GM19238 (cell line): ENCODE data around the gene SAMSN1.

Experiments
- DNase-seq: peaks from one replicate; pipeline ENCODE4 v3.0.0; 2011; ENCODE audit warnings: low spot score; ENCODE audit not compliant: insufficient read length

The SAMSN1 gene

DNA sequence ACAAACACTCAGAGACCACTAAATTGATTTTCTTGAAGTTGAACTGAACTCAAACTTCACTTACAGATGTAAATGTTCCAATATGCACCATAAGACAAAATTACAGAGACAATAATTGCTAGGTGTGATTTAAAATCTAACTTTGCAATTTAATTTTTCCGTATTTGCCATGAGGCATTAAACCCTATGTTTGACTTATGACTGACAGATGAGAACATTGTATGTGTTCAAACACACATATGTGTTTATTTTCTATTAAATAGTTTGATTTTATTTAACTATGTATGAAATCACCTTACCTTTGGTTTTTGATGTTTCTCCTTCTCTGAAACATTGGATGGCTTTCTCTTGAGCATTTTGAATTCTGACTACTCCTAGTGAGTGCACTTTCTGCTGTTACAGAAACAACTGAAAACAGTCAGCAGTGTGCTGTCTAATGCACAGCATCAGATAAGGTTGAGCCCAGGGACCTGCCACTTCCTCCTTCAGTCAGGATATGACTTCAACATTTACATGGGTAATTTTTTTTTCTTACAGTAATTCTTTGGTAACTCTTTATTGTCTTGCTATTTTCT lies at the start of gene SAMSN1:
Gene SAMSN1 (minus strand): TSS at position 410 of the 575 bp plus-strand sequence. CDS start 54 bp downstream, at position 356.
- no peak for DNase-seq

DNA sequence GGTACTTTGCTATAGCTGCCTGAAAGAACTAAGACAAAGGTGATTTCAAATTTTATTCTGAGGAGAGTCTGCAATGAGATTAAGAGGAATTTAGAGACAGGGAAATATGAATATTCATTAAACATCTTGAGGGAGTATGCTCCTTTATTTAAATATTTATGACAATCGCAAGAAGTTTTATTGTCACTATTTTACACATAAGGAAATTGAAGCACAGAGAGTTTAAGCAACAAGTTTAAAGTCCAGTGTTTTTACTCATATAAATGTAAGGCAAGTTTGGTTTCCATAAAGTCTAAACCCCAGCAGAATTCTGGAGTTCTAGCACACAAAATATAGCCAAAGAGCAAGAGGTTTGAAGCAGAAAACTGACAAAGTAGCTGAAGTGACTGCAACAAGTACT lies 49.3 kb upstream of the SAMSN1 start:
- no peak for DNase-seq

DNA sequence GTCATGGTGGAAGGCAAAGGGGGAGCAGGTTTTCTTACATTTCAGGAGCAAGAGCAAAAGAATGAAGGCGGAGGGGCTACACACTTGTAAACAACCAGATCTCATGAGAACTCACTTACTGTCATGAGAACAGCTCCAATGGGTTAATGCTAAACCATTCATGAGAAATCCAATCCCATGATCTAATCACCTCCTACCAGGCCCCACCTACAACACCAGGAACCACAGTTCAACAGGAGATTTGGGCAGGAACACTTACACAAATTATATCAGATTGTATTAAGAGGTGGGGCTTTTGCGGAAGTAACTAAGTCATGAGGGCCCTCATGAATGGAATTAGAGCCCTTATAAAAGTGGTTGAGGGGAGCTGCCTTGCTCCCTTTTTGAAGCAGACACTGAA lies 48.9 kb upstream of the SAMSN1 start:
- no peak for DNase-seq

DNA sequence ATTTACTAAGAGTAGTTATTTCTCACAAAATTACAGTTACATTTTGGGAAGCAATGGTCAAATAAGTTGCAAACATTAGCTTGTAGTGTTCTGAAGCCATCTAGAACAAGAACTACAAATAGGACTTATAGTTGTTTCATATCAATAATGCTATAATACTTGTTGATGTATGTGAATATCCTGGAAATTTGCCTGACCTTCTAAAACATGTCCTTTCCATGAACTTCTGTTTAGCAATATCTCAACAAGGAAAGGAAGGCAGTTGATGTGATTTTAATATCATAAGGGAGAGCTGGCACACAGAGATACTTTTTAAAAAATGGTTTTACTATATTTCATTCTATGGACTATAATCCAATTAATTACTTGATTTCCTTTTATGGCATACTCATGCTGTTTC lies 47.1 kb upstream of the SAMSN1 start:
- no peak for DNase-seq

- DNase-seq = no peak
These were observed 46.3 kb upstream of the SAMSN1 start for GRCh38 chr21:14592296-14593000.

DNA sequence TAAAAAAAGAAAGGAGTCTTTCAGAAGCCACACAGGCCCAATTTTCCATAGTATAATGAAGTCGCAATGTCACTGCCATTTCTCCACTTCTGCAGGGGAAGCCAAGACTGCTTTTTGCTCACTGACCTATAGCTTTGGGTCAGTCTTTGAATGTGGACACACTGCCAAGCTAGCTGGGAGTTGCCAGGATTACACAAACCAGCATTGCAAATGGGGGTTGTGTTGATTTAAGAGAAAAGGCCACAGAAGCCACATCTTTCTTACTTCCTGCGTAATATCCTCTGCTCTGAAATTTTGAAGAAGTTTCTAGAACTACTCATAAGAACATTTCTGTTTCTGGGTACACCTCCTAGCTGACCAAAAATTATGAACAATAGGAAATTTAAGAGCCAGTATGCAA lies 45.8 kb upstream of the SAMSN1 start:
- DNase-seq = no peak

DNA sequence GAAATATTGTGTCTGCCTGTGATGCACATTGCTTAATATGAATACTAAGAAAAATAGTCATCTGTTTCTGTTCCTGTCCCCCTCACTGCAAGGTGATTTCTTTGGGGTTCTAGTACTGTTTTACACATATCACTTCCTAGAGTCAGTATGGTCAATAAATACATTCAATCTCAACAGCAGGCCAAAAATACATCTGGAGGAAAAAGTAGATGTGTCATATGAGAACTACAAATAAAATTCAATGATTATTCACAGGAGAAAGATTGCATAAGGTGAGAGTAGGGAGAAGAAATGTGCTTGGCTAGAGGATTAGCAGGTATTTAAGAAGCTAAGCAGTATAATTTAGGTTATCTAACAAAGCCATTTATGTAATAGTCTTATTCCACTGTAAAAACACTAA lies 45.3 kb upstream of the SAMSN1 start:
- DNase-seq = no peak

DNA sequence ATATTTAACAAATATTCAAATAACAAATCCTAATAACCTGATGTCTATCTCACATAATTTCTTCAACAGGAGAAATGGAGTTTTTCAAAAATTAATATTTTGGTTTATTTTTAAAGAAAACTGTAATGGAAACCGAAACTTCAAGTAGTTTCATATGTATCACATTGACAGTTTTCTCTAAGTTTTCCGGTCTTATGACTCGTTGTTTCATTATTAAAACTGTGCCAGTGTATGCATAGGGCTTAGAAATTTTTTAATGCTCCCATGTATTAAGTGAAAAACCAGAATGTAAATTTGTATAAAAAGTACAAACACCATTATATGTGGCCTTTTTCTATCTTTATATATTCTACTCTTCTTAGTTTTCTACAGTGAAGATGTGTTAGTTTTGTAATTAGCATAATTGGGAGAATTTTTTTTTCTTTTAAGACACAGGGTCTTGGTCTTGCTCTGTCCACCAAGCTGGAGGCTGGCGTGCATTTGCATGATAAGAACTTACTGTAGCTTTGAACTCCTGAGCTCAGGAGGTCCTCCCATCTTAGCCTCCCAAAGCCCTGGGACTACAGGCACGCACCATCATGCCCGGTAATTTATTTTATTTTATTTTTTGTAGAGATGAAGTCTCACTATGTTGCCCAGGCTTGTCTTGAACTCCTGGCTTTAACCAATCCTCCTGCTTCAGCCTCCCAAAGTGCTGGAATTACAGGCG lies 43.9 kb upstream of the SAMSN1 start:
- peak; percentile 1 for DNase-seq

- DNase-seq = no peak
These were observed 41.2 kb upstream of the SAMSN1 start for GRCh38 chr21:14587266-14587665.

GRCh38 chr21:14585122-14585521 lies 39.0 kb upstream of the SAMSN1 start:
- DNase-seq = no peak

- DNase-seq = no peak
These were observed 38.4 kb upstream of the SAMSN1 start for GRCh38 chr21:14584357-14585095.

GRCh38 chr21:14583629-14584255 lies 37.6 kb upstream of the SAMSN1 start:
- DNase-seq = no peak

GRCh38 chr21:14582934-14583628 lies 37.0 kb upstream of the SAMSN1 start:
- DNase-seq = no peak

DNA sequence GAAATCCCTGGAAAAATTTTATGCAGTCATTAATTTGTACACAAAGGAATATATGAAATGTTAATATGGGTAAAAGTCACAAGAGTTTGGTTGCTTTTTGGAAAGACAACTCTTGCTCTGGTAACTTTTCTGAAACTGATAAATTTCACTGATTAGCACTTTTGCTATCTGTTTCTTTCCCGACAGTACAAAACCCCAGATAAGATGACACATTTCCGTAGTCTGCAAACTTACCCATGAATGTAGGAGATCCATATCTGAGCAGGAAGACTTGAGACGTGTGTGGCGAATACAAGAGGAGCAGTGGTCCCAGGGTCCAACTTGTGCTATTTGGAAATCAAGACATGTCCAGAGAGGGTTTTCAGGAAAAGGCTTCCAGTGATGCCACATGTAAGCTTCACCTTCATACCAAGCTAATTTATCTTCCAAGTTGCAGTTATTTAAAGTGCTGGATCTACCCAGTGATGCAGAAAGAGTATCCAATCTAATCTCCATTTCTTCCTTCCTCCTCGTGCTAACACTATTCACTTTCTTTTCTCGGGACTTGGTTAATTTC lies 35.9 kb upstream of the SAMSN1 start:
- no peak for DNase-seq

DNA sequence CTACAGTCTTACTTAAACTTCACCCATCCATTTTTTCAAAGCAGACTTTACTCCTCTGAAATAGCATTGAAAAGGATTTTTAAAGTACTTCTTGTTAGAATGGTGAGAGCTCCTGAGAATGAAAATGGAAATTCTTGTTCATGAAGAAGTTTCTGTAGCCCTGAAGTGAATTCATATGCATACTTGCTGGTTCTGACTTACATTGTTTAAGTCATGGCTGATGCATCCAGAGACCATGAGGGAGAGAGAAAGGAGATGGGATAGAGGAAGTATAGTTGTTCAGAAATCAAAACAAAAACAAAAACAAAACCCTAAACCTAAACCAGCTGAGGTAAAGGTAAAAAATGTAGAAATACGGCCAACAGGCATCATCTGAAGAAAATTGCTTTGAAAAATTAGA lies 27.1 kb upstream of the SAMSN1 start:
- DNase-seq = no peak

DNA sequence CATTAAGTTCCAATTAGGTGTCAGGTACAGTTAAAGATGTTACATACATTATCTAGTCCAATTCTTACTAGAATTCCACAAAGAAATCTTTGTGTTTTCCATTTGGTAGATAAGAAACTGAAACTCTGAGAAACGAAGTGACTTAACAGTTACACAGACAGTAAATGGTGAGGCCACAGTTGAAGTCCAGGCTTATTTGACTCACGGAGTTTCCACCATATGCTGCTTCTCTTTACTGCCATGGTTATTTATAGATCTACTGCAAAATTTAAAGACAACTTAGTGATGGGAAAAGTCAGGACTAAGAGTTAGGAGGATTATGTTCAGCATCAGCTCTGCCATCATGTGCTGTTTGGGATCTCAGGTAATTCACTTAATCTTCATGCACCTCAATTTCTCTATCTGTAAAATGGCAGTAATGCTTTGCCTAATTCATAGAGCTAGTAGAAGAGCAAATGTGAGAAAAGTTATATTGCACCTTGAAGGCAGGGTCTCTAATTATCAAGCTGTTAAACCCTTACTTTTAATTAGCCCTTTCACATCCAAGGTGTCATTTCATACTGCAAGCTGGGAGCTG lies 26.2 kb upstream of the SAMSN1 start:
- no peak for DNase-seq

DNA sequence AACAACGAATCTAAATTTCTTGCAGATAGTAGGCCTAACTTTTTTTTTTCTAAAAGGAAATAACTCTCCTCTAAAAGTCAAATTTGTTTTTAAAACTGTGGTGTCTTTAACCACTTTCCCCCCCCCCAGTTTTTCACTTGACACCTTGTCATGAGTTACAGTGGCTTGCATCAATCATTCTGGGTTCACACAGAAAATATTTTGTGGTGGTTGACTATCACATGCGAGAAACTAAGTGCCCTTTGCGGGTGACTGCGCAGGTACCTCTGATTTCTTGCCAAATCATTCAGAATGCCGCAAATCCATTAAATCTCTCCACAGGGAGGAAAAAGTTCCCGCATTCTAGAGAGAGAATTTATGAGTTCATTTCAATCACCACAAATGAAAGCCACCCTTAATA lies 23.8 kb upstream of the SAMSN1 start:
- no peak for DNase-seq

GRCh38 chr21:14569026-14569621 lies 23.0 kb upstream of the SAMSN1 start:
- no peak for DNase-seq

GRCh38 chr21:14567331-14568279 lies 21.5 kb upstream of the SAMSN1 start:
- no peak for DNase-seq
